ENCODE results near the gene KLK1.
"Not testable (repeated sequence)": the region's sequence is repeated elsewhere in the genome, so short reads cannot be mapped to it uniquely, and the experiment has no call there.

DNA sequence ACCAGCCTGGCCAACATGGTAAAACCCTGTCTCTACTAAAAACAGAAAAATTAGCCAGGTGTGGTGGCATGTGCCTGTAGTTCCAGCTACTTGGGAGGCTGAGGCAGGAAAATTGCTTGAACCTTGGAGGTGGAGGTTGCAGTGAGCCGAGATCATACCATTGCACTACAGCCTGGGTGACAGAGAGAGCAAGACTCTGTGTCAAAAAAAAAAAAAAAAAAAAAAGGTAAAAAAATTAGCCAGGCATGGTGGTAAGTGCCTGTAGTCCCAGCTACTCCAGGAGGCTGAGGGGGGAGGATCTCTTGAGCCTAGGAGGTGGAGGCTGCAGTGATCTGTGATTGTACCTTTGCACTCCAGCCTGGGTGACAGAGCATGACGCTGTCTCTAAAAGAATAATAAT lies 53.4 kb downstream of the KLK1 start, which contains the start of gene GPR32:
- not testable (repeated sequence) for TF ChIP-seq CTCF (conservative IDR thresholded peaks at IDR 0.05; ENCODE audit: low read depth, low read length); EZH2 (IDR thresholded peaks at IDR 0.05; ENCODE audit: borderline replicate concordance, low read depth, low read length, poor library complexity, severe bottlenecking)
